GM21825 (cell line): ENCODE data around the gene RELL2.

Experiments
- ATAC-seq: cut with Tn5 transposase; IDR thresholded peaks from one replicate; pipeline ENCODE4 v1.9.1; 2021; ENCODE audit warnings: mild to moderate bottlenecking, moderate library complexity; ENCODE audit not compliant: unreplicated experiment

The RELL2 gene

DNA sequence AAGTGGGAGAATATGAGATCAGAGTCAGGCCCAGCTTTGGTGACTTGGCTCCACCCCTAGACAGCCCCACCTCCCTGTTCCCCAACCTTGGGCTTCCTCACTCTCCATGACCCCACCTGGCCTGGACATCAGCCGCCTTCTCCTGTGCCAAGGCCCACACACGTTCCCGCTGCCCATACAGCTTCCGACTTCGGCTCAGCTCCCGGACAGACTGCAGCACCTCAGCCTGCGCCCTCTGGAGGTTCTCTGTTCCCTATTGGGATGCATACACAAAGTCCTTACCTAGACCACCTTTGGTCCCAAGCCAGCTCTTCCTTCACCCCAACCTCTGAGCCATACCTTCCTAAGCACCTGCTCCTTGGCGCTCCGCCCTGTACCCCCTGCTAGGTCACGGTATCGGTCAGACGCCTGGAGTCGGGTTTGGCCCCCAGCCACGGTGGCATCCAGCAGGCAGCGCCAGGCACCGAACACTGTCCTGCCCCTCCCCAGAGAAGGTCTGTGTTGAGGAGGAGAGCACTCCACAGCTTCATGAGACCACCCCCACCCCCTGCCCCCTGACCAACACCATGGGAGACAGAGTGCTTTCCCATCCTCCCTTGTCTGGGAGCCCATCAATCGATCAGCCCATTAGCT lies 12.4 kb downstream of the RELL2 start:
- ATAC-seq = no peak

DNA sequence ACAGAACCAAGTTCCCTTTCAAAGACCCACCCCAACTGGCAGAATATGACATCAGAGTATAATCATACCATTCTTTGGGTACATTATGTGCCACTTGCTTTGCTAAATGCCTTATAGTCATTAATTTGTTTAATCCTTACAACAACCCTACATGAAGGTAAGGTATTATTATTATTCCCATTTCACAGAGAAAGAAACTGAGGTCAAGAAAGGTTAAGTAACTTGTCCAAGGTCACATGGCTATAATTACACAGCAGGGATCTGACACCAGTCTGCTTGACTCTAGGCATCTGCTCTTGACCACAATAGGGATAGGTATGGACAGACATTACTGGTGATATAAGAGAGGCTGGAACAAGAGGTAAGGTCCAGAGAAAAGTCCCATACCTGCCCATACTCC lies 13.2 kb downstream of the RELL2 start:
- ATAC-seq = no peak

DNA sequence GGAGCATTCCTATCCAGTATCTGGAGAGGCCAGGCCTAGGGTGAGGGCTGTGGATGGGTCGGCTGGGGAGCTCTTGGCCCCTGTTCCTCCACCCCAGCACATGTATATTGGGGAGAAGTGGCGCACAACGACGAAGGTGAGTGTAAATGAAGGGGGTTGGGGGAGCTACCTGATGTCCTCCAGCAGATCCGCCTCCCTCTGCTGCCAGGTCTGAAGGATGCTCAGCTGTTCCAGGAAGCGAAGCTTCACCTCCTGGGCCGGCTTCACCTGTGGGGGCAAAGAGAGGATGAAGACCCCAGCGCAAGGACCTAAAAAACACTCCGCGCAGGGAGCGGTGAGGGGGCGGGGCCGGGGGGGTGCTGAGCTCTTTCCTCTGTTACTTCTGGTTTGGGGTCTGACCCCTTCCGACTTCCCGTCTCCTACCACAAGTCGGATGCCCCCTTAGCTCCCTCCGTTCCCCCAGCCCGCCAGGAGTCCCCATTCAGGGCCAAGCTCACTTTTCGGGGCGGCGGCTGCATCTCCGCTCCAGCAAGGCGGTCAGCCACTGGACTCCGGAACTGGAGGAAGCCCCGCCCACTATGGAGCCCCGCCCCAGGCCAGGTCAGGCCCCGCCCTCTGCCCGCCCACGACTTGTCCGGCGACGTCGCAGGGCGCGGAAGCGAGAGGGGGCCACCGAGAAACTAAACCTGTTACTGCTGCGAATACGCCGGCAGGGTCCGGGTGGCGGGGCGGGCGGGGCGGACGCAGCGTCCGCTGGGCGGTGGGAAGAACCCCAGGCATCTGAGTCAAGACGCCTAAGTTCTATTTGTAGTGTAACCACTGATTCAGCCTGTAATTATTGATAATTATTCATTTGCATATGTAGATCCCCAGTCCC lies 14.3 kb downstream of the RELL2 start, which contains the start of gene FCHSD1:
Gene FCHSD1, minus strand, starts transcription at position 568 of the 877 bp plus-strand sequence. Its CDS starts 50 bp downstream, at position 518.
- ATAC-seq = peak; percentile 98

DNA sequence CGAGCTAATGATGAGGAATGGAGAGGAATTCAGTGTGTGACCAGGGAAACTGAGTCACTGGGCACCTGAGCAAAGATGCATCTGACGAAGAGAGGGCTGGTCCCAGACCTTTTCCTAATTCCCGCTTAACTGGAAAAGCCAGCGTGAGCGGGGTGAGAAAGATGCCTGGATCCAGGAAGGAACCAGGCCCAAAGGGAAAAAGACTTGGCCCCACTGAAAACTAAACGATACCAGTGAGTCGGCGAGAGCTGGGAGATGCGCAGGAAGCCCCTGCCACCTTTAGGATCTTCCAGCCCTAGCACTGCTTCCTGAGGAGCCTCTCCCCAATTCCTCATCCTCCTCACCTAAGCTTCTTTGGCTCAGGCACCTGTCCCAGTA lies 14.9 kb downstream of the RELL2 start:
- no peak for ATAC-seq

DNA sequence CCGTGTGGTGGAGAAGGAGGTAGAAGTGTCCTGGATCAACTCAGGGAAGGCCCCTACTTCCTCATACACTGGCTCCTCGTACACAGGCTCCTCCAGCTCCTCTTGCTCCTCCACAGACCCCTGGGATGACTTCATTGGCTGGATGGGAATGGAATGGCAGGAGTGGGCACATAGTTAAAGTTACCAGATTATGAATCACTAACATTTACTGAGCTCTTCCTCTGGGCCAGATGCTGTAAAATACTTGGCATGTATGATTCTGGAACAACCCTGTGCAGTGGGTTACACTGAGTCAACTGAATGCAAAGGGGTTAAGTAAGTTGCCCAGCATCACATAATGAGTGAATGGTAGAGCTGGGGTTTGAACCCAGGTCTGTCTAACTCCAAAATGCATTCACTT lies 17.5 kb downstream of the RELL2 start:
- no peak for ATAC-seq

DNA sequence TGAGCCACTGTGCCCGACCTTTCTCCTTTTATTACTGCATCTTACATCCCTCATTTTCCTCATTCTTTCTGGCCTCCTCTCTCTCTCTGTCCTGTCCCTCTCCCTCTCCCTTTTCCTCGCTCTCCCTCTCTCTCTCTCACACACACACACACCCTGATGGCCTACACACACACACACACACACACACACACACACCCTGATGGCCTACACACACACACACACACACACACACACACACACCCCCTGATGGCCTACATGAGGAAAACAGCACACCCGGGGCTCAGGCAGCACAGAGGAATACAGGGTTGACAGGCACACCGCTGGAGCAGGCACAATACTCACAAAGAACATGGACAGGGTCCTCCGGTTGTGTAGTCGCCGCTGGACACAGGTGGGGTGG lies 18.2 kb downstream of the RELL2 start:
- ATAC-seq = no peak

DNA sequence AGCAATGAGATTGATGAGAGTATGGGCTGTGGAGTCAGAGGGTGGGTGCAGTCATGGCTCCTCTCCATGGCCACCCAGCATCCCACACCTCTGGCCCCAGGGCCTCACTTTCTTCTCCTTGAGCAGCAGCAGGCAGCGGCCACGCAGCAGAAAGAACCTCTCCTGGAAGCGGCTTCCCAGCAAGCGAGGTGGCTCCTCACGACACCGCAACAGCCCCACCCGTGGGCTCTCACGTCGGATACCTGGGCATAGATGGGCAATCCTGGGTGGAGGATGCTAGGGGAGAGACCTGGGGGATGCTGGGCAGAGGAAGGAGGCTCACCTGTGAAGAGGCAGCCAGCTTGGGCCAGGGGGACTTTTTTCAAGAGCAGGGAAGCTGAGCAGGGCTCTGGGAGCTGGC lies 19.6 kb downstream of the RELL2 start:
- no peak for ATAC-seq

DNA sequence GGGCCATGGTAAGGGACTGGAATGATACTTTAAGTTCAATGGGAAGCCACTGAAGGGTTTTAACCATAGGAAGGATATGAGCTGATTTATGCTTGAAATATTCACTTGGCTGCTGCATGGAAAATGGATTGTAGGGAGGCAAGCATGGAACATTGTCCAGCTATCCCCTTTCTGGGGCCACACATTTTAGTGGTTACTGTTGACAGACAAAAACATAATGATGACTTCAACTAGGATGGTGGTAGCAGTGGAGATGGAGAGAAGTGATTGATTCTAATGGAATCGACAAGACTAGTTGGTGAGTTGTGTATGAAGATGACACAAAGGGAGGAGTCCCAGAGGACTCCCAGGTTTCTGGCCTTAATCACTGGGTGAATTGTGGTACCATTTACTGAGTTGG lies 20.6 kb downstream of the RELL2 start:
- no peak for ATAC-seq

DNA sequence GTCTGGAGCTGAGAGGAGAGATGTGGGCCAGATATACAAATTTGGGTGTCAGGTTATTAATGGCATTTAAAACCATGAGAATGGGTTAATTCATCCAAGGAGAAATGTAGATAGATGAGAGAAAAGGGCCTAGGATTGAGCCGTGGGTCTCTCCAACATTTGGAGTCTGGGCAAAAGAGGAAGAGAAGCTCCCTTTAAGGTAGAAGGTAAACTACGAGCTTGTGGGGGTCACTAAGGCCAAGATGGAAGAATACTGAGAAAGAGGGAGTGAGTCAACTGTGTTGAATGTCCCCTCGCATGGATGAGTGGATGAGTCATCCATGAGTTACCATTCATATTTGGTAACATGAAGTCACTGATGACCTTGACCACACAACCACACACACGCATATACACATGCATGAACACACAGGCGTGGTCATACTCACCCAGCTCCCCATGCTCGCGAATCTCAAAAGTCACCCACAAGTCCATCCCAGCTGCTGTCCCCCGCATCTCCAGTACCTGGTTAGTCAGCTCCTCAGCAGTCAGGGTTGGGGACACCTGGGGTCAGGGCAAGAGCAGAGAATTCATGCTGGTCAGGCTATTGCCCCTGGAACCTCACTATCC lies 21.2 kb downstream of the RELL2 start:
- peak; percentile 66 for ATAC-seq

DNA sequence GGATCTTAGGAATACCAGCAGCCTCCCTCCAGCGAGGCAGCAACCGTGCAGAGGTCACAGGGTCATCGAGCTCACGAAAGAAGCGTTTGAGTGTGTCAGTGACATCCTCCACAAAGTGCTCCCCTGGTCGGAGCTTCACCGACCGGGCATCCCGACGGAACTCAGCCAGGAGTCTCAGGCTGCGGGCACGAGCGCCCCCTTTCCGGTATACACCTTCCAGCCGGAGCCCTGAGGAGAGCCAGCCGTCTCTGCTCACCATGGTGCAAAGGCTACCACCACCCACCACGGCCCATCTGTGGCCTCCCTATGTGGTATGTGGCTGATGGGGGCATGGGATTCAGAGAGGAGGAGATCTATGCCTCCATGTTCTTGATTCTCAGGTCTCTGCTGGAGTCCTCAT lies 25.2 kb downstream of the RELL2 start:
- ATAC-seq = no peak

DNA sequence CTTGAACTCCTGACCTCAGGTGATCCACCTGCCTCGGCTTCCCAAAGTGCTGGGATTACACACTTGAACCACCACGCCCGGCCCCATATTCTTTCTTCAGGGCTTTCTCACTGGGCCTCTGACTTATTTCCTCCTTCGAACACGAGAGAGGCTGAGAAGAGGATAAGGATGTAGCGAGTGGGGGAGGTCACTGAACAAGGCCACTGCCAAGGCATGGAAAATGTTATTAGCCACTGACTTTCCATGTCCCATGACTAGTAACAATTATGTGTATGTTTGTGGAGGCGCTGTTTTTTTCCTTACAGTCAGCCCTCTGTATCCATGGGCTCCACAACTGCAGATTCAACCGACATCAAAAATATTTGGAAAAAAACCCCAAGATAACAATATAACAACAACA lies 26.7 kb downstream of the RELL2 start:
- ATAC-seq = no peak

DNA sequence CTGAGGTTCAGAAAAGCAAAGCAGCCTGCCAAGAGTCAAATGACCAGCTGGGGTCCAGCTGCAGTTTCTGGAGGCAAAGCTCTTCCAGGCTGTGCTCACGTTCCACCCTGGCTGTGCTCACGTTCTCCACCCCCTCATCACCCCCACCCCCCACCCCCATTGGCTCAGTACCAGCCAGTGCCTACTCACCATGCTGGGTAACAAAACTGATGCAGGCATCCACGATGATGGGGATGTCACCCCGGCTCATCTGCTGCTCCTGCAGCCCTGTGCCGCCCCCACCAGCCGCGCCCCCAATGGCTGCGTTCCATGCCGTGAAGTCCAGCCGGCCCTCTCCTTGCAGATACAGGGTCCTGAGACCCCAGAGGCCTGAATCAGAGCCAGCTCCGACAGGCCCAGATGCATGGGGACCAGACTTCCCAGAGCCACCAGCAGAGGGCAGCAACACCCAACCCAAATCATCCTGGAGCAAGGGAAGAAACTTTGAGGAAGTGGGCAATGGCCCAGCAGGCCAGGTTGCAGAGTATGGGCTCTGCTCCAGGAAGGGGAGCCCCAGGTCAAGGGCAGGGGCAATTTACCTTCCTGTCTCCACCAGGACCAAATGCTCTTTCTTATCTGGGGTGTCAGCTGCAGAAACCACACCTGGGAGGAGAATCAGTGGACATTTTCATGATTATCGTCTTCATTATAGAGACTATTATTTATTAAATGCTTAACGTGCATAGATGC lies 28.1 kb downstream of the RELL2 start:
- ATAC-seq = peak; percentile 86

DNA sequence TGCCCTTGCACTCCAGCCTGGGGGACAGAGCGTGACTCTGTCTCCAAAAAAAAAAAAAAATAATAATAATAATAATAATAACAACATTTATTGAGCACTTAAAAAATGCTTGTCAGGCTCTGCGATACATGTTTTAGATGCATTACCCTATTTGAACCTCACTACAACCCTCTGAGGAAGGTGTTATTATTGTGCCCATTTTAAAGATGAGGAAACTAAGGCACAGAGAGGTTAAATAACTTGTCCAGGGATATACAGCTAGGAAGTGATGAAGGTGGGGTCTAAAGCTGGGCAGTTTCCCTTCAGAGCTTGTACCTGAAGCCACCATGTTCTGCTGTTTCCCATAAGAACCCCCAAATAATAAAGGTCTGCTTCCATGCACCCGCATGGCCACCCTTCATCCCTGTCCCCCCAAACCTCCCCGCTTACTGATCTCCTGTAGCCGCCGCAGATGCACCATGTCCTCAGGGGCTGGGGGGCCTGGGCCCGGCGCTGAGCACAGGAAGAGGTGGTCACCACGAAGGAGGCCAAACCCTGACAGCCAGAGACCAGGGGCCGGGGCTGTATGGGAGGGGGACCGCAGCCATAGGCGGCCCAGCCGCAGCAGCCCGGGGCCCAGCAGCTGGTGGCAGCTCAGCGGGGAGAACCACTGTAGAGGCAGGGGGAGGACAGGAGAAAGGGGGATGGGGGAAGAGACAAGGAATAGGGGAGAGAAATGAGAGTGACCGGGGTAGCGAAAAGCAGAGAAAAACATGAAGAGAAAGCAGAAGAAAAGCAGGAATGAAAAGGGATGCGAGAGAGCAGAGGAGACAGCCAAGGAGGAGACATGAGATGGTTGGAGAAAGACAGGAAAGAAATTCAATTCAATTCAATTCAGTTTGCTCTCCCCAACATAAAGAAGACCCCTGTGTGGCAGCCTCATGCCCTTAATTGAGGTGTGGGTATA lies 29.5 kb downstream of the RELL2 start:
- no peak for ATAC-seq

DNA sequence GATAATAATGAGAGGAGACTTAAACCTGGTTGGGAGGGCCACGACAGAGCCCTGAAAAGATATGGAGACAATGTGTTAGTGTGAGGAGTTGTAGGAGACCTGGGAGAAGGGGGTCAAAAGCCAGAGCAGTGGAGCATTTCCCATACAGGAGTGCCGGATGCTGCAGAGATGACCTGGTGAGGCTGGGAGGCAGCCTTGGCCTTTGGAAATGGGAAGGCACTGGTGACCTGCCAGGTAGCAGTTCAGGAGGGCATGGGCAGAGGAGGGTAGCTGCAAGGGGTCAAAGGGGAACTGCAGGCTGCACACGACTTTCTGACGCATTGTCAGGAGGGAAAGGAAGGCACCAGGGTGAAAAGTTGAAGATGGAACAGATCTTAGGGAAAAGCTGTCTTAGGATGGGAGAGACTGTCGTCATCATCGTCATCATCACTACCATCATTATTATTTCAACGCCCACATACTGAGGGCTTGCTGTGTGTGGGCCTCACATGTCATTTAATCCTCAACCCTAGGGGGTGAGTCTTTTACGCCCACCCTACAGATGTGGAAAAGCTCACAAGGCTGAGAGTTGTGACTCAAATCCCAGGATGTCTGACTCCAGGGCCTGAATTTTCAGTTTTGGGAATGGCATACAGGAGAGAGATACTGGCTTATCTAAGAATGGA lies 31.9 kb downstream of the RELL2 start:
- ATAC-seq = no peak

DNA sequence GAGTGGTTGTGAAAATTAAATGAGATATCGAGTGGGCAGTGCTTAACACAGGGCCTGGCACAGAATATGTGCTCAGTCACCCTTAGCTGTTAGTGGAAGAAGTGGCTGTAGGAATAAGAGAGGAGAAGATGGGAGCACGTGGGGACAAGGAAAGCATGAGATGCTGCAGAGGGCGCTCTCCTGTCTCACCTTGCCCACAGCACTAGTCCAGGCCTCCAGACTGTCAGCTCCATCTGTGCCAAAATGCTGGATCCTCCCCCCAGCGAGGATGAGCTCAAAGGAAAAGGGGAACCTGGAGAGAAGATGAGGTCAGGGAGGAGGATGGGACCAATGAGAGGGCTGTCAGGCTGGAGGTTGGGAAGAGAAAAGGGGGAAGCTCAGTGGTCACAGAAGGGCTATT lies 32.7 kb downstream of the RELL2 start:
- ATAC-seq = no peak

DNA sequence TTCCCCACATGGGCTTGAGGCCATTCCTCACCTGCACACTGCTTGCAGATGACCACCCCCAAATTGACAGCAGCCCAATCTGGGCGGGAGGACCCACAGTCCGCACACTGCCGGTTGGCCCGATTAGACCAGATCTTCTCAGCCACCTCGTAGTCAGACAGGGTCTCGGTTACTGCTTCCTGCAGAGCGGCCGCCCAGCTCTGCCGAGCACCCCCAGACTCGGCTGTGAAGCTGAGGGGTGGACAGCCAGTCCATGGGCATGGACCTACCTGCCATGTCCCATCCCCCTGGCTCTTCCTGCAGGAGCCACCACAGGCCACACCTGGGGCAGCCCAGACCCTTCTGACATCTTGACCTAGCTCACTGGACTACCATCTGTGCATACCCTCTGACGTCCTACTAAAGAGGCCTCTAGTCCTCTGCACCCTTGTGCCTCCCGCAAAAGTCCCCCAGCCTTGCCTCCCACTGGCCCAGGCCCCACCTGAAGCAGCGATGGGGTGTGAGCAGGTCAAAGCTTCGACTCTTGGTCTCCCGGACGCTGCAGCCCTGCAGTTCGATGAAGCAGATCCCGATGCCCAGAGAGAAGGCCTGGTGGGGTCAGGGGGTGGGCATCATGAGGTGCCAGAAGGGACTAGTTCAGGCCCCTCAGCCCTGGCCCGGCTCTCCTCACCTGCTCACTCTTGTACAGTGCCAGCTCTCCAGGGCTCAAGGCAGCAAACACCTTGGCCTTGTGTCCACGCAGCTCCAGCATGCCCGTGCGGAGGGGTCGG lies 35.5 kb downstream of the RELL2 start:
- no peak for ATAC-seq

DNA sequence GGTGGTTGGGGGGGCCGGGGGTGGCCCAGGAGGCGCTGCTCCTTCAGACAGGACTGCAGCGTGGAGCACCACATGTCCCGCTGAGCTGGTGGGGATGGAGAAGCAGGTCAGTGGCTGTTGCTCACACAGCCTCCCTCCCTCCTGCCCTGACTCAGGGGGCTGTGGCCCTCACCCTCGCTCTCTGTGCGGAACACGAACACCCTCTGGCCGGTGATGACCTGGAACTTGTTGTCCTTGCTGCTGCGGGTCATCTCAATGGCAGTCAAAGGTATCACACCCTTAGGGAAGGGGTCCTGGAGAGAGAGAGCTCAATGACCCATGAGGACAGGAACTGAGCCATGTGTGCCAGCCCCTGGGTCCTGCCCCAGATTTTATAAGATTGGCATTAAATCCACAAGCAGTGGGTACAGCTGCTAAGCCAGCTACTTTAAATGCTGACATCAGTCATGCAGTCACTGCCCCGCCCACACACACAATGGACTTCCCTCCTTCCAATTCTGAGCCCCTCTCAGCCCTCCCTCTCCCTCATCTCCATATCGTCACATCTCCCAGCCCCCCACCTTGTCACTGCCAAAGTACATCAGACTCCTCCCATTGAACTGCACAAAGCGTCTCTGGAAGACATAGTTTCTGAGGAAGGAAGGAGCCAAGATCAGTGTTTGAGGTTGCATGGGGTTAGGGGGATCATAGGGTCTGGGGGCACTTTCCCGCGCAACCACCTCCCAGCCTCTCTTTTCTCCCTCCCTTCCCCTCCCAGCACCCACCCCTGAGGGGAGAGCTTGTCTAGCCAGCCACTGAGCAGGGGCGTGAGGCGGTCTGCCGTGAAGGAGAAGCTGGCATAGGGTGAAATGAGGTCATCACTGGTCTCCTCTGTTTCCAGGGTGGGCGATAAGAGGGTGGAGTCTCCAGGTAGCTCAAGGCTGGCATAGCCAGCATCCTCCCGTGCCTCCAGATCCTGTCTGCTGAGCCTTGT lies 36.3 kb downstream of the RELL2 start:
- ATAC-seq = no peak

DNA sequence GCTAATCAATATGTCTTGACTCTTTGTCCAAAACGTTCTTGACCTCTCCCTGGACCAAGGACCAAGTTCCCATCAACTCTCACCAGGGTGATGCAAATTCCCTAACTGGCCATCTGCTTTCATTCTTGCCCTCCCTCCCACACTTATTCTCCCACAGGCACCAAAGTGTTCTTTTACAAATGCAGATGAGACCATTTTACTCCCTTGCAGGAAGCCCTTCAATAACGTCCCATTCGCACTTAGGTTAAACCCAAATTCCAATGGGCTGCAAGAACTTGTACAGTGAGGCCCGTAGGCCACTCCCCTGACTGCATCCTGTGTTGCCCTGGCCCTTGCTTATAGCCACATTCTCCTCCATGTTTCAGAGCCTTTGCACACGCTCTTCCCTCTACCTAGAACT lies 38.0 kb downstream of the RELL2 start:
- ATAC-seq = no peak
